NCI-H2171 treated with DMSO at 0.1 percent for 48 hours (cell line): ENCODE measurements around the gene NKAPD1.
A peak's percentile ranks its signal among the peaks of the same experiment; 100 is the strongest.
"Not testable (repeated sequence)": the region's sequence is repeated elsewhere in the genome, so short reads cannot be mapped to it uniquely, and the experiment has no call there.

ENCODE experiments used
- DNase-seq: peaks from one replicate; lab custom pipeline; 2025; lab: John Stamatoyannopoulos, UW

Gene NKAPD1

GRCh38 chr11:112073941-112074811, at the start of gene NKAPD1, which contains the start of gene PIH1D2:
Gene NKAPD1, plus strand, starts transcription at chr11:112074299. Its CDS starts 1,276 bp downstream, at chr11:112075575.
Gene PIH1D2, minus strand, starts transcription at chr11:112074017. Its CDS starts 843 bp downstream, at chr11:112073174.
- DNase-seq: peak; percentile 96

- peak; percentile 89 for DNase-seq
These were observed 49.1 kb upstream of the NKAPD1 start, which contains the start of gene DLAT for GRCh38 chr11:112024773-112025678. Gene DLAT, plus strand, starts transcription at chr11:112025408. Its CDS starts 65 bp downstream, at chr11:112025473.

- DNase-seq: peak; percentile 25
These were observed 48.4 kb upstream of the NKAPD1 start for GRCh38 chr11:112025707-112026106.

- DNase-seq: not testable (repeated sequence)
These were observed 47.2 kb upstream of the NKAPD1 start for GRCh38 chr11:112026784-112027410.

- DNase-seq: no peak
These were observed 44.6 kb upstream of the NKAPD1 start for GRCh38 chr11:112029460-112029859.

GRCh38 chr11:112033902-112034301, 40.2 kb upstream of the NKAPD1 start:
- no peak for DNase-seq

GRCh38 chr11:112037527-112037926, 36.6 kb upstream of the NKAPD1 start:
- no peak for DNase-seq

GRCh38 chr11:112042161-112042960, 31.7 kb upstream of the NKAPD1 start:
- no peak for DNase-seq

- DNase-seq: no peak
These were observed 31.2 kb upstream of the NKAPD1 start for GRCh38 chr11:112042961-112043304.

- DNase-seq: no peak
These were observed 29.1 kb upstream of the NKAPD1 start for GRCh38 chr11:112044961-112045360.

GRCh38 chr11:112046647-112047046, 27.5 kb upstream of the NKAPD1 start:
- DNase-seq: not testable (repeated sequence)

- DNase-seq: not testable (repeated sequence)
These were observed 25.8 kb upstream of the NKAPD1 start for GRCh38 chr11:112048256-112048655.

- DNase-seq: no peak
These were observed 24.3 kb upstream of the NKAPD1 start for GRCh38 chr11:112049777-112050176.

GRCh38 chr11:112050721-112051120, 23.4 kb upstream of the NKAPD1 start:
- no peak for DNase-seq

GRCh38 chr11:112051768-112052167, 22.3 kb upstream of the NKAPD1 start:
- DNase-seq: no peak

GRCh38 chr11:112057170-112057569, 16.9 kb upstream of the NKAPD1 start:
- DNase-seq: no peak

GRCh38 chr11:112058103-112058502, 16.0 kb upstream of the NKAPD1 start:
- no peak for DNase-seq

GRCh38 chr11:112062923-112063322, 11.2 kb upstream of the NKAPD1 start:
- no peak for DNase-seq

- no peak for DNase-seq
These were observed 8.6 kb downstream of the NKAPD1 start for GRCh38 chr11:112082729-112083128.

- peak; percentile 47 for DNase-seq
These were observed 11.8 kb downstream of the NKAPD1 start for GRCh38 chr11:112085822-112086421.
